Right hindlimb (tissue), 1 donor: ENCODE measurements around the gene DPPA2.

Experiments
- DNase-seq: peaks from one replicate; pipeline ENCODE4 v3.0.0-alpha.2; 2018

DPPA2 gene

GRCh38 chr3:109313061-109313460 lies 3.3 kb downstream of the DPPA2 start:
- DNase-seq = no peak

- DNase-seq = no peak
Observed at GRCh38 chr3:109297496-109297895, 18.8 kb downstream of the DPPA2 start.

- DNase-seq = no peak
Observed at GRCh38 chr3:109284071-109284470, 32.2 kb downstream of the DPPA2 start.

GRCh38 chr3:109278546-109278945 lies 37.8 kb downstream of the DPPA2 start:
- no peak for DNase-seq

- no peak for DNase-seq
Observed at GRCh38 chr3:109278141-109278540, 38.2 kb downstream of the DPPA2 start.

- peak; percentile 33 for DNase-seq
Observed at GRCh38 chr3:109275702-109276293, 40.5 kb downstream of the DPPA2 start.

- DNase-seq = no peak
Observed at GRCh38 chr3:109270779-109271178, 45.5 kb downstream of the DPPA2 start.

GRCh38 chr3:109269577-109270275 lies 46.6 kb downstream of the DPPA2 start:
- DNase-seq = no peak

- DNase-seq = no peak
Observed at GRCh38 chr3:109268181-109268580, 48.1 kb downstream of the DPPA2 start.

GRCh38 chr3:109265295-109265694 lies 51.0 kb downstream of the DPPA2 start:
- no peak for DNase-seq

GRCh38 chr3:109257269-109257668 lies 59.0 kb downstream of the DPPA2 start:
- DNase-seq = peak; percentile 54

- DNase-seq = no peak
Observed at GRCh38 chr3:109254770-109255169, 61.5 kb downstream of the DPPA2 start.

- no peak for DNase-seq
Observed at GRCh38 chr3:109252641-109253040, 63.7 kb downstream of the DPPA2 start.
